ENCODE data around the gene TICAM1.
A peak's percentile ranks its signal among the peaks of the same experiment; 100 is the strongest.
"Not testable (repeated sequence)": the region's sequence is repeated elsewhere in the genome, so short reads cannot be mapped to it uniquely, and the experiment has no call there.

The TICAM1 gene

DNA sequence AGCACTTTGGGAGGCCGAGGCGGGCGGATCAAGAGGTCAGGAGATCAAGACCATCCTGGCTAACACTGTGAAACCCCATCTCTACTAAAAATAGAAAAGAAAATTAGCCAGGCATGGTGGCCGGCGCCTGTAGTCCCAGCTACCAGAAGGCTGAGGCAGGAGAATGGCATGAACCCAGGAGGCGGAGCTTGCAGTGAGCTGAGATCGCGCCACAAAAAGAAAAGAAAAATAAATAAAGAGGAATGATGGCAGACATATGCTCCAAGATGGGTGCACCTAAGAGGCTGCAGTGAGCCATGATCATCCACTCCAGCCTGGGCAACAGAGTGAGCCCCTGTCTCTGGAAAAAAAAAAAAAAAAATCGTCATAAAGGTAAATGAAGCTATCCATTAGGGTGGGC, 14.5 kb upstream of the TICAM1 start:
- DNase-seq = not testable (repeated sequence)

DNA sequence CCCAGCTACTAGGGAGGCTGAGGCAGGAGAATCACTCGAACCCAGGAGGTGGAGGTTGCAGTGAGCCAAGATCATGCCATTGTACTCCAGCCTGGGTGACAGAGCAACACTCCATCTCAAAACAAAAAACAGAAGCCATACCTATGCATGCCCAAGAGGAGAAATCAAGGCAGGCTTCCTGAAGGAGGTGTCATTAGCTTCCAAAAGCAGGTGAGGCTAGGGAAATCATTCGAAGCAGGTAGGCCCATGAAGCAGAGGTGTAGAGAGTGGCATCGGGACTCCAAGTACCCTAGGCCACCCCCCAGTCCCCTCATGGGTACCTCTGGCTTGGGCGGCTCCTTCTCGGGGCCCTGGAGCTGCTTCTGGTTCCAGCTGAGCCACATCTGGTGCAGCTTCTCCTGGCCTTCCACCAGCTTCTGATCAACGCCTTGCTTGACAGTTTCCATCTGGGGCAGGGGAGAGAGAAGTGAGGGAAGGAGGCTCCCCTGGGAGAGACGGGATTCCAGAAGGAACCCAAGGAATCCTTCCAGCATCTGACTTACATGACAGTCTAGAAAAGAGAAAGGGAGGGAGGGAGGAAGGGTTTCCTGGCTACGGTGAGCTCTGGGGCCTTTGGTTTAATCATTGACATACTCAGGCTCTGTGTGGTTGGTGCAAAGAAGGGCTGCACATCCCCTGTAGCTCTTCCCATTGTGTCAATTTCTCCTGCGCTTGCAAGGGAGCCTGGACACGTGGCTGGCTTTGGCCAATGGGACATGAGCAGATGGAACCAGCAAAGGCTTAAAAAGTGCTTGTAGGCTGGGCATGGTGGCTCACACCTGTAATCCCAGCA, 13.1 kb upstream of the TICAM1 start:
- no peak for DNase-seq

DNA sequence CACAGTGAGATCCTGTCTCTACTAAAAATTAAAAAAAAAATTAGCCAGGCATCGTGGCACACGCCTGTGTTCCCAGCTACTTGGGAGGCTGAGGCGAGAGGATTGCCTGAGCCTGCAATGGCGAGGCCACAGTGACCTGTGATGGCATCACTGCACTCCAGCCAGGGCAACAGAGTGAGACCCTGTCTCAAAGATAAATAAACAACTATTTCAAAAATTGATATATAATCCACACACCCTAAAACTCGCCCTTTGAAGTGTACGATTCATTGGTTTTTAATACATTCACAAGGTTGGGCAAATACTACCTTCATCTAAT, 12.1 kb upstream of the TICAM1 start:
- no peak for DNase-seq

DNA sequence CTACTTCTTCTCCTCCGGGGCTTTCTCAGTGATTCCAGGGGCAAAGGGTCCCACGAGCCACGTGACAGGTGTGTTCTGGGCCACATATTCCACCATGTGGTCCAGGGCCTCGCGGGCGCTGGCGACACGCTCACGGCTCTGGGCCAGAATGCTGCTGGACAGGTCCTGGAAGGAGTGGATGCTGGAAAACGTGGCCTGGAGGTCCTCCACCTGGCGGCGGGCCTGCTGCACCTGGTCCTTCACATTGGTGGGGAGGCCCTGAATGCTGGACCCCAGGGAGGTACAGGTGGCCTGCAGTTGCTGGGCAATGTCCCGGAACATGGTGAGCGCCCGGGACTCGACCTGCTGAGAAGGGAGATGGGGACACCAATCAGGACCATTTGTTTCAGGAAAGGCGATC, 7.7 kb upstream of the TICAM1 start:
- no peak for DNase-seq

DNA sequence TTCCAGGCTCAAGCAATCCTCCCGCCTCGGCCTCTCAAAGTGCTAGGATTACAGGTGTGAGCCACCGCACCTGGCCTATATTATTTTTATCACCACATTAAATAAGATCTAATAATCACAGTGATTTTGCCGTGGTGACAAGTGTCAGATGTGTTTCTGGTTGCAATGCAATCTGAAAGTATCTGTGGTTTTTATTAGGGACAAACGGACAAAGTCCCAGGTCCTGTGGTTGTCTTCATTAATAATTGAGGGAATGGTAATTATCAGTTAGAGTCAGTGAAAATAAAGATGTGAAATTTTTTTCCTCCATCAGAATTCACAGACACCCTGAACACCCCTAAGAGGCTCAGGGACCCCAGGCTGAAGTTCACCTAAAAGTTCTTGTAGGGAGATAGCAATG, 1.3 kb upstream of the TICAM1 start:
- no peak for DNase-seq

DNA sequence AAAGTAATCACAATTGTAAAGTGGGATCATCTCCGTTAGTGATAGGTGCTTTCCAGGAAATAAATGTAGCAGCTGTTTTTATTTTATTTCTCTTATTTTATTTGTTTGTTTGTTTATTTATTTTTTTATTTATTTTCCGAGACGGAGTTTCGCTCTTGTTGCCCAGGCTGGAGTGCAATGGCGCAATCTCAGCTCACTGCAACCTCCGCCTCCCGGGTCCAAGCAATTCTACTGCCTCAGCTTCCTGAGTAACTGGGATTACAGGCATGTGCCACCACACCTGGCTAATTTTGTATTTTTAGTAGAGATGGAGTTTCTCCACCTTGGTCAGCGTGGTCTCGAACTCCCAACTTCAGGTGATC, 448 bp upstream of the TICAM1 start:
- DNase-seq = not testable (repeated sequence)

DNA sequence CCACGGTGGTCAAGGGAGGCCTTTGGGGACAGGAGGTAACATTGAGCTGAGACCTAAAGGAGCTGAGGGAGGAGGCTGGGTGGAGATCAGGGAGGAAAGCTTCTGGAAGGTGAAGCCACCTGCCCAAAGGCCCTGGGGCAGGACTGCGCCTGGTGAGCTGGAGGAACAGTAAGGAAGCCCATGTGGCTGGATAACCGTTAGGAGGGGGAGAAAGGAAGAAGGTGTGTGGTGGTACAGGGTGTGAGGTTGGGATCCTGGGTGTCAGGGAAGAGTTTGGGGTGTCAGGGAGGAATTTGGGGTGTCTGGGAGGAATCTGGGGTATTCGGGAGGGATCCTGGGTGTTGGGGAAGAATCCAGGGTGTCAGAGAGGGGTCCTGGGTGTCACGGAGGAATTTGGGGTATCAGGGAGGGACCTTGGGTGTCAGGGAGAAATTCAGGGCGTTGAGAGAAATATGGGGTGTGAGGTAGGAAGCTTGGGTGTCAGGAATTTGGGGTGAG, 695 bp downstream of the TICAM1 start:
- no peak for DNase-seq

DNA sequence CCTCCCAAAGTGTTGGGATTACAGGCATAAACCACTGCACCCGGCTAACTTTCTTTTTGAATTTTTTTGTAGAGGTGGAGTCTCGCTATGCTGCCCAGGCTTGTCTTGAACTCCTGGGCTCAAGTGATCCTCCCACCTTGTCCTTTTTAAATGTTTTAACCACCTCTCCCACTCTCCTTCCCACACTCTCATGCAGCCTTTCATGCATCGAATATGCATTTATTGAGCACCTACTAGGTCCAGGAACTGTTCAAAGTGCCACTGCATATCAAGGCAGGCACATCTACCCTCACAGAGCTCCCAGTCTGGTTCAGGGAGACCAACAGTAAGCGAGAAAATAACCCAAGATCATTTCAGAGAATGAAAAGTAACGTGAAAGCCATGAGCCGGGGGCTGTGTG, 1.2 kb downstream of the TICAM1 start:
- DNase-seq = no peak

DNA sequence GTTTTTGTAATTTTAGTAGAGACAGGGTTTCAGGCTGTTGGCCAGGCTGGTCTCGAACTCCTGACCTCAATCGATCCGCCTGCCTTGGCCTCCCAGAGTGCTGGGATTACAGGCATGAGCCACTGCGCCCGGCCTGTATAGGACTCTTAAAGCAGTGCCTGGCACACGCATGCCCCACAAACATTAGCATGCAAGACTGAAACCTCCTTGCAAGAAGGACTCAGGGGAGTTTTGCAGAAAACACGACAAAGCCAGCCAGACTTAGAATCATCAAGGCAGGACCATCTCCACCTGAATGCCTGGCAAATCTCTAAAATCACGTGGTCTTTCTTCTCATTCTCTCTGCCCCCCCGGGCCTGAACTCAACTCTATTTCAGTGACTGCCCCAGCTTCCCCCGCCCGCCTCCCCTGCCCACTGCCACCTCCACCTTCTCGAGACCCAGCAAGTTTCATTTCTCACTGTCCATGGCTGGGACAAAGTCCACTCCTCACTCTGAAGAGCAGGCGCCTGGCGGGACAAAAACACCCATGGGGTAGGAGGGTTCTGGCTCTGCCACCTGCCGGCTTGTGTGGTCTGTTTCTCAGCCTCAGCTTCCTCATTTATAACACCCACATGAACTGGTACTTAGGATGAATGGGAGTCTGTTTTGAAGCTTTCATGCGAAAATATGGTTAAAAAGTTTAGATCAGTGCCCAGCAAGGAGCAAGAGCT, 2.4 kb downstream of the TICAM1 start:
- peak in 20 of 56 donors; percentile 2 to 43 (median 18) for DNase-seq

DNA sequence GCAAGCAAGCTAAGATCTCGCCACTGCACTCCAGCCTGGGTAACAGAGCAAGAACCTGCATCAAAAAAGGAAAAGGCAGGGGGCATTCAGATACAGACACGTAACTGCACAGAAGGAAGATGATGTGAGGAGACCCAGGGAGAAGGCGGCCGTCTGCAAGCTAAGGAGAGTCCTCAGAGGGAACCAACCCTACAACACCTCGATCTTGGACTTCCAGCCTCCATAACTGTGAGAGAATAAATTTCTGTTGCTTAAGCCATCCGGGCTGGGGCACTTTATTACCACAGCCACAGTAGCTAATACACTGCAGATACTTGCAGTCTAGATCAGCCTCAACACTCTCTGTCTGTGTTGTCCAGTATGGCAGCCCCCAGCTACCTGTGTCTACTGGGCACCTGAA, 7.9 kb downstream of the TICAM1 start:
- no peak for DNase-seq

DNA sequence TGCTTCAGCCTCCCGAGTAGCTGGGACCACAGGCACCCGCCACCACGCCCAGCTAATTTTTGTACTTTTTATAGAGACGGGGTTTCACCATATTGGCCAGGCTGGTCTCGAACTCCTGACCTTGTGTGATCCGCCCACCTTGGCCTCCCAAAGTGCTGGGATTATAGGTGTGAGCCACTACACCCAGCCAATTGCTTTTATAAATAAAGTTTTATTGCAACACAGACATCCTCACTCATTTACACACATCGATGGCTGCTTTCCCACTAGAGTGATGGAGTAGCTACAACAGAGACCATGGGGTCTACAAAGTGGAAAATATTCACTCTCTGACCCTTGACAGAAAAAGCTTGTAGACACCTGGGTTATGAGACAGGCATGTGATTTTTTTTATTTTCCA, 9.2 kb downstream of the TICAM1 start:
- not testable (repeated sequence) for DNase-seq

DNA sequence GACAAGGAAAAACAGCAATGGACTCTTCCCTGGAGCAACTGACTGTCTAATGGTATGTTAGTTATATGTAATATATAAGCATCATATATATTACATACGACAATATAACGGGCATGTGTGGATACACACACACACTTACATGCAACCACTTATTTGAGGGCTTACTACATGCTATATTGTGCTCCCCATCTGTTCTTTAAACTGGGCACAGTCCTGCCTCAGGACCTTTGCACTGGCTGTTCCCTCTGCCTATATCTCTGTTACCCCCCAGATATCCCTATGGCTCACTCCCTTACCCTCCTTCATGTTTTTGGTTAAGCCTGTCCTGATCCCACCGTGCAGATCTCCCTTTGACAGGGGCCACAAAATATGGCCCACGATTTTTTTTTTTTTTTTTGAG, 10.2 kb downstream of the TICAM1 start:
- no peak for DNase-seq

DNA sequence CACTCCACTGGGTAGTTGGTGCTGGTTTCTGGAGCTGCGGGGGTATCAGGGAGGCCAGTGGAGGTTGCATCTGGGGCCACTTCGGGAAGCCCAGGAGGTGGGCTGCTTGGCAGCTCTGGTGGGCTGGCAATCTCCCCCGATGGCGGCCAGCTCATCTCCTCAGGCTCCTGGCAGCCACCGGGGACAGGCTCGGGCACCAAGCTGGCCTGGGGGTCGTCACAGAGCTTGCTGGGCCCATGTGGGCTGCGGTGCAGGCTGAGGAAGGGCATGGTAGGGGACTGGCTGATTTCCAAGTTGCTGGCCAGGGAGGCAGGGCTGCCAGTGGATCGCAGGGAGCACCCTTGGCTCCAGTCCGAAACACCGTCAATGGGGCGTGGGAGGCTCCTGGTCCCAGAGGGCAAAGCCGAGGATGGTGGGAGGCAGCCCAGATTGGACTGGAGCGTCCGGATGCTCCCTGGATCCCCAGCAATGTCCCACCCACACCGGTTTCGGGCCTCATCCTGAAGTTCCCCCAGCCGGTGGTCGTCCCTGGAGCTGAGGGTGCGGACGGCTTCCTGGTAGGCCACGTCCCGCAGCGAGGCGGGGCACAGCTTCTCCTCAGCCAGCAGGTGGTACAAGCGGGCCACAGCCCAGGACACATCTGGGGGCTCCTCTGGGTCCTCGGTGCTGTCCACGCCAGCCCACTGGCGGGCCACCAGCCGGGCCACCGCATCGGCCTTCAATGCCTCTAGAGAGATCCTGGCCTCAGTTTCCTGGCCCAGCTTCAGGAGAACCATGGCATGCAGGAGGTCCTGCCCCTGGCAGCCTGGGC, 13.8 kb downstream of the TICAM1 start:
- DNase-seq = no peak

DNA sequence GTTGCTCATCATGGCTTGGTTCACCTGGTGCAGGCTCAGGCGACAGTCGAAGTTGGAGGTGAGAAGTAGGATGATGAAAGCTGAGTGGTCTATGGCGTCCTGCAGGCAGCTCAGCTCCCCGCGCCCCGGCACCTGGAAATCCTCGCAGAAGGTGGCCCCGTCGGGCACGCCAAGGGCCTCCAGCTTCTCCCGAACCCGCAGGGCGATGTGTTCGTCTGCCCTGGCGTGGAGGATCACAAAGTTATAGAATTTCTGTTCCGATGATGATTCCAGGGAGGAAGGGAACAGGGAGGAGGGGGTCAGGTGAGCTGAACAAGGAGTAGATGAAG, 14.6 kb downstream of the TICAM1 start:
- peak in 1 of 56 donors; percentile 9 for DNase-seq

DNA sequence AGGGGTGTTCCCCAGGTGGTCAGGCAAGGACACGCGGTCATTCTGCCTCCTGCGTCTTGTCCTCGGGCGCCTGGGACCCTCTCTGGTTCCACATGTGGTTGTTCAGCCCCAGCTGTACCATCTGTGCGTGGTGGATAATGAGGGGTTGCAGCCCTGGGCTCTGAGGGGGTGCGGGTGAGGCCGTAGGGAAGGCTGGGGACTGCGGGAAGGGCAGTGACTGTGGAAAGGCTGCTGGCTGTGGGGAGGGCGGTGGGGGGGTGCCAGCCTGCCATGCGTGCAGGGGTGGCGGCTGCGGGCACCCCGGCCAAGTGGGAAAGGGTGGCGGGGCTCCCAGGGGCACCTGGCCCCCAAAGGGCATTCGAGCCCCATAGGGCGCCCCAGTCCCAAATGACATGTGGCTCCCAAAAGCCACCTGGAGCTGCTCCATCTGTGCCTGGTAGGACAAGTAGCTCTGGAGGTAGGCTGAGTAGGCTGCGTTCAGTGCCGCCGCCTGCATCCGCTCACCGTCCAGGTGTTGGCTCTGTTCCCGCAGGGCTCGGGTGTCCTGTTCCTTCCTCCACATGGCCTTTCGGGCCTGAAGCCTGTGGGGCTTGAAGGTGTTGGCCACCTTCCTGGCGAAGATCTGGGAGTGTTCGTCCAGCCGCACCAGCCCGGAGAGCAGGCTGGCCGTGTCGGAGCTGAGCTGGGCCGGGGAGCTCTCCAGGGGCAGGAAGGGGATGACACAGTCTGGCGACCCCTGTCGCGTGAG, 15.1 kb downstream of the TICAM1 start:
- no peak for DNase-seq

DNA sequence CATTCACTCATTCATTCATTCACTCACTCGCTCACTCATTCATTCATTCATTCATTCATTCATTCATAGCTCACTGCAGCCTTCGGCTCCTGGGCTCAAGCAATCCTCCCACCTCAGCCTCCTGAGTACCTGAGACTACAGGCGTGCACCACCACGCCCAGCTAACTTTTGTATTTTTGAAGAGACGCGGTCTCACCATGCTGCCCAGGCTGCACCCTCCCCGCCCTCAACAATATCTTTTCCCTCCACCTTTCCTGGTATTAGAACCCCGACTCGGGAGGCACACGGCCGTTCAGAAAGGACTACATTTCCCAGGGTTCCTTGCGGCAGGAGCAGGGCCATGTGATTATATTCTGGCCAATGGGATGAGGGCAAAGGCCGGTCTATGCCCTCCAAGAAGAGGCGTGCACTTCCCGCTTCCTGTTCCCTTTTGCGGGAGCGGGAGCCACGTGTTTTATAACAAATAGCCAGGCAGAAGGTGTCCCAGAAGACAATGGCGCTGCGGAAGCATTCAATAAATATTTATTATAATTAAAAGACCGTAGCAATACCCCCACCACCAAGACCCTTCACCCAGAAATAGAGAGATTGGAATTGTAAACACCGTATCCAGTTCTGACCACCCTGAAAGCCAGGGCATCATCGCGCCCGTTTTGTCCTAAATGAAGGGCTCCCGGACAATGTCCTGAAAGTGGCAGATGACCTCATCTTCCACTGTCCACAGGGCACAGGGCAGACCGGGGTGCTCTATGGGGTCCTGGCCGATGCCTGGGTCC, 15.9 kb downstream of the TICAM1 start:
- peak; percentile 17 to 96 (median 84) for DNase-seq

DNA sequence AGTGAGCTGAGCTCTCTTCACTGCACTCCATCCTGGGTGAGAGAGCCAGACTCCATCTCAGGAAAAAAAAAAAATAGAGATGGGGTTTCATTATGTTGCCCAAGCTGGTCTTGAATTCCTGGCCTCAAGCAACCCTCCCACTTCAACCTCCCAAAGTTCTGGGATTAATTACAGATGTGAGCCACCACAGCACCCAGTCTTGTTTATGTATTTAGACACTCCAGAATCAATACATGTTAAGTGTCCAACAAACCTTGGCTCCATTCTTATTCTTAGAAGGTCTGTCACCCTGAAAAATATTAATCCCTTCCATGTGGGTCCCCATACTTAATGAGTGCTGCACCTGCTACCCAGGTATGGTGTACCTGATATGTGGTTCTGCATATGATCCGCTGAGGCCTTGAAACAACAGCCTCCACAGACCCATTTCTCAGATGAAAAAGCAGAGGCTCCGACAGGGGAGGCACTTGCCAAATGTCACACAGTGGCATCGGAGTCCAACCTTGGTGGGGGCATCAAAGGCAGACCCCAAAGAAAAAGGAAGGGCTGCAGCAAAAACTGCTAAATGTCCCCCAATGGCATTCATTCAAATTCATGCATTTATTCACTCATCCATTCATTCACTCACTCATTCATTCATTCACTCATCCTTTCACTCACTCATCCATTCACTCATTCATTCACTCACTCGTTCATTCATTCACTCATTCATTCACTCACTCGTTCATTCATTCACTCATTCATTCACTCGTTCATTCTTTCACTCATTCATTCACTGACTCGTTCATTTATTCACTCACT, 16.7 kb downstream of the TICAM1 start:
- no peak for DNase-seq

DNA sequence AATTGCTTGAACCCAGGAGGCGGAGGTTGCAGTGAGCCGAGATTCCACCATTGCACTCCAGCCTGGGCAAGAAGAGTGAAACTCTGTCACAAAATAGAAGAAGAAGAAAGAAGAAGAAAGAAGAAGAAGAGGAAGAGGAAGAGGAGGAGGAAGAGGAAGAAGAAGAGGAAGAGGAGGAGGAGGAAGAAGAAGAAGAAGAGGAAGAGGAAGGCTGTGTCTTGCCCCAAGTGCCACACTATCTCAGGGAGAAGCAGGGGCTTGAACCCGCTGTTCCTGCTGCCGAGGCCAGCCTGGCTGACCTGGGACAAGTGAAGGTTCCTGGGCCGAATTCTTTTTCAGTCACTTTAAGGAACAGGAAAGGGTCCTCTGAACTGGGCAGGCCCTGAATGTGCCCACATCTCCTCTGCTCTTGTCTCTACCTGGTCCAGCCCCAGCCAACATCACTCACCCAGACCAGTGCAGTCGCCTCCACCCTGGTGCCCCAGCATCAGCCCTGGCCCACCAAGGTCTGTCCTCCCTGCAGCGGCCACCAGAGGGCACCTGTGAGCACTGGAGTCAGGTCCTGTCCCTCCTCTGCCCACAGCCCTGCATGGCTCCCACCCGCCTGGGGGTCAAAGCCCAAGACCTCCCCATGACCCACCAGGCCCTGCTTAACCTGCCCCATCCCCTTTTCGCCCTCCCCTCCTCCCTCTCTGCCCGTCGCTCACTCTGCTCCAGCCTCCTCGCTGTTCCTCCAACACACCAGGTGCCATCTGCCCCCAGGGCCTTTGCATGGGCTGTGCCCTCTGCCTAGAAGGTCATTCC, 20.0 kb downstream of the TICAM1 start:
- peak in 42 of 56 donors; percentile 4 to 81 (median 40) for DNase-seq

DNA sequence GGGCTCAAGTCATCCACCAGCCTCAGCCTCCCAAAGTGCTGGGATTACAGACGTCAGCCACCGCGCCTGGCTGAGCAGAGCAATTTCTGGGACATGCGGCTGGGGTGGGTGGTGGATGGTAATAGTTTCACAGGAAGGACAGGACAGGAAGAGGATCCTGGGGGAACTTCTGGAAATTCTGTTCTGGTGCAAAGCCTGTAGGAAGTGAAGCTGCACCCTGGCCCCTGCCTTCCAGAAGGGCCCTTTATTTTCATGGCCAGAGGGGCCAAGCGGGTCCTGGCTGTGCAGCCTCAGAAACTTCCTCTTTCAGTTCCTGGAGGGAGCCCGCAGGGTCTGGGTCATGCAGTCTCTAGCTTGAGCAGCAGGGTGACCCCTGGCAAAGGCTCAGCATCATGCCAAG, 24.3 kb downstream of the TICAM1 start:
- DNase-seq = peak in 29 of 56 donors; percentile 7 to 70 (median 32)

Measured in amygdala (tissue), 56 donors.